Panc1 (cell line): ENCODE results near the gene FCMR. TPM values are rescaled to one million over a fixed set of nuclear protein-coding genes. Genes with fewer than 3 reads are reported as not detected.

ENCODE experiments used
- ATAC-seq: fragments of 200-7000 bp; cut with Tn5 transposase; 2 replicates; pipeline ENCODE4 v1.9.1; 2020; ENCODE audit warnings: mild to moderate bottlenecking, moderate library complexity
- BruUV-seq: library from RNA; stranded (reverse); fragments of 400-500 nt; replicated peaks from 2 replicates; lab custom pipeline; 2021; lab: Mats Ljungman, UMichigan
- CTCF ChIA-PET: fragments of 300-600 bp; sonication (Branson Sonifier 250); formaldehyde crosslinking; loops from one replicate; lab custom pipeline; 2022; ENCODE audit warnings: antibody characterized with exemption; lab: Charles Lee
- POLR2A ChIA-PET: fragments of 300-600 bp; sonication (Branson Sonifier 250); formaldehyde crosslinking; loops from one replicate; lab custom pipeline; 2022; ENCODE audit warnings: antibody characterized with exemption; lab: Charles Lee
- DNase-seq: peaks from one replicate; pipeline ENCODE4 v3.0.0-alpha.2; 2010; ENCODE audit warnings: low read depth, low spot score
- H3K27ac ChIP-seq: 2 replicates; pipeline ENCODE4 v1.5.1; 2011; ENCODE audit warnings: mild to moderate bottlenecking, low read length, inconsistent platforms
- H3K27me3 ChIP-seq: fragments of 200-500 bp; sonication (Bioruptor generic); 2 replicates; pipeline ENCODE4 v1.6.0; 2014; ENCODE audit warnings: low read length, inconsistent platforms; ENCODE audit not compliant: control insufficient read depth, insufficient read depth
- H3K36me3 ChIP-seq: fragments of 200-500 bp; sonication (Bioruptor generic); 2 replicates; pipeline ENCODE4 v1.5.1; 2014; ENCODE audit warnings: inconsistent platforms, mild to moderate bottlenecking, low read length, moderate library complexity; ENCODE audit not compliant: control insufficient read depth, insufficient read depth
- H3K4me1 ChIP-seq: 2 replicates; pipeline ENCODE4 v1.5.1; 2011; ENCODE audit warnings: inconsistent platforms, mild to moderate bottlenecking, low read length, moderate library complexity; ENCODE audit not compliant: control insufficient read depth, insufficient read depth
- H3K4me3 ChIP-seq, 2 experiments: 2 replicates each; pipeline ENCODE4 v1.5.1; 2011 to 2012; ENCODE audit warnings: low read depth in 2 of 2, low read length in 2 of 2, mild to moderate bottlenecking in 2 of 2, inconsistent platforms in 1 of 2, moderate library complexity in 1 of 2
- H3K9me3 ChIP-seq: fragments of 200-500 bp; sonication (Bioruptor generic); 2 replicates; pipeline ENCODE4 v1.5.1; 2014; ENCODE audit warnings: low read depth, mild to moderate bottlenecking, inconsistent platforms, low read length, moderate library complexity; ENCODE audit not compliant: control insufficient read depth, insufficient read depth
- POLR2AphosphoS5 ChIP-seq: IDR thresholded peaks from 2 replicates; pipeline ENCODE4 v1.6.1; 2012; ENCODE audit warnings: mild to moderate bottlenecking, low read depth, low read length, moderate library complexity
- SIN3A ChIP-seq: IDR thresholded peaks from 2 replicates; pipeline ENCODE4 v1.6.1; 2012; ENCODE audit warnings: low read depth, mild to moderate bottlenecking, low read length, moderate library complexity, borderline replicate concordance; ENCODE audit not compliant: insufficient read depth
- TCF7L2 ChIP-seq: IDR thresholded peaks from 2 replicates; pipeline ENCODE4 v1.6.1; 2011; ENCODE audit warnings: mild to moderate bottlenecking, low read depth, low read length, inconsistent platforms
- in situ Hi-C: cut with HindIII; loops from 2 replicates; pipeline ENCODE4 v1.10.0; 2016; ENCODE audit warnings: low sequenced_read_pairs, low pct_unique_long_range_greater_than_20kb
- intact Hi-C: fragments of 100-400 bp; cut with micrococcal nuclease; formaldehyde crosslinking; loops from one replicate; pipeline ENCODE4 v1.10.0; 2022; ENCODE audit not compliant: unreplicated experiment
- total RNA-seq: library from RNA; stranded (reverse); gene quantifications from one replicate; pipeline ENCODE4 v1.2.1, GENCODE V29; 2021; ENCODE audit not compliant: unreplicated experiment
- TF ChIP-seq, protein P1 (sequence below), 2 experiments: IDR thresholded peaks; 2 replicates each; pipeline ENCODE4 v1.6.1; 2011 to 2012; ENCODE audit warnings: low read depth in 2 of 2, control low read depth in 1 of 2, low read length in 1 of 2, mild to moderate bottlenecking in 1 of 2, moderate library complexity in 1 of 2; ENCODE audit not compliant: insufficient read depth in 1 of 2
- TF ChIP-seq, protein P2 (sequence below): fragments of 450-650 bp; IDR thresholded peaks from 2 replicates; pipeline ENCODE4 v1.5.1; 2017; ENCODE audit warnings: mild to moderate bottlenecking

The FCMR gene
- total RNA-seq, 1 experiment from 2014 or later = 0.41 TPM

DNA sequence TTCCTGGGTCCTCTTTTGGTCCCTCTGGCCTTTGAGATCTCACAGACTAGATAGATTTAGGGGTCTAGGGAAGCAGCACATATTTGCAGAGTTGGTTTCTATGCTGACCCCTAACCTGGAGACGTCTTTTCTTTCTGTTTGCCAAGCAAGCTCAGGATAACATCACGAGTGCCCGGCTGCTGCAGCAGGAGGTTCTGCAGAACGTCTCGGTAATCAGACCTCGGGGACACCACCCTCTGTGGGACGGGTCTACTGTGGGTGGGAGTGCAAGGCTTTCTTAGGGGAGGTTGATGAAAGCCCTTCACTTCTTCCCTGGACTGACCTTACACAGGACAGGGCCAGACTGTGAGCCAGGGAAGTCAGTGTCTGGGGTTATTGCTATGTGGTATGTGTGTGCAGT, 21.6 kb downstream of the FCMR start:
- no peaks in the 10 kb centered on the region; the same call in 1 of the 2 replicates for H3K27me3 ChIP-seq
- no peaks in the 10 kb centered on the region for H3K9me3 ChIP-seq
- POLR2A ChIA-PET = no interaction called here
- ATAC-seq (no peak), DNase-seq (no peak)
- in situ Hi-C loops = no loop called here
- no peak for TF ChIP-seq SIN3A
- TF ChIP-seq TCF7L2 = no peak
- TF ChIP-seq POLR2AphosphoS5 = no peak
- no peaks in the 10 kb centered on the region for H3K36me3 ChIP-seq
- intact Hi-C loops = no loop called here
- H3K4me1 ChIP-seq = no peaks in the 10 kb centered on the region
- no peak overlapping the region for H3K27ac ChIP-seq
- CTCF ChIA-PET = no interaction called here
- H3K4me3 ChIP-seq = no peak overlapping the region
- no TSS peak for BruUV-seq

DNA sequence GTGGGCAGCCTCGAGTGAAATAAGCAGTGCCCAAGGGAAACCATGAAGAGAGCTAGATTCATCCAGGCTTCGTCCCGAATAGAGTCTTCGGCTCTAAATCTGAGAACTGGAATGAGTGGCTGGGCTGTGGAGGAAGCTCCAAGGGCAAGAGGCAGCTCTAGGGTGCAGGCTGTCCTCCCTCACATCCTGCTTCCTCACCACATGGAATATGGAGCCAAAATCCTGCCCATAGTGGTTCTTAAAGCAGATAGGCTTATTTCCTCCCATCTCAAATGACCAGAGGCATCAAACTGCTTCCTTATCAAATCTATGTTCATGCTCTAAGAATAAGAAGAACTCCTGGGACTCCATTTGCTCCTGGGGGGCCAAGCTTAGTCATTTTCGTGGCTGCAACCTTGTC, 22.0 kb downstream of the FCMR start:
- Histone ChIP-seq H3K4me3 (no peak overlapping the region), H3K9me3 (no peaks in the 10 kb centered on the region), H3K36me3 (no peaks in the 10 kb centered on the region), H3K27ac (no peak overlapping the region), H3K27me3 (no peaks in the 10 kb centered on the region; the same call in 1 of the 2 replicates), H3K4me1 (no peaks in the 10 kb centered on the region)
- ChIA-PET POLR2A (no interaction called here), CTCF (interaction anchor here (0.6 kb wide), 1 partner anchor 165 kb away, joined by 4 read pairs; no protein-coding TSS in a partner anchor)
- no TSS peak for BruUV-seq
- DNase-seq (no peak), ATAC-seq (no peak)
- in situ Hi-C loops = no loop called here
- intact Hi-C loops = no loop called here
- TF ChIP-seq, protein P1, sequence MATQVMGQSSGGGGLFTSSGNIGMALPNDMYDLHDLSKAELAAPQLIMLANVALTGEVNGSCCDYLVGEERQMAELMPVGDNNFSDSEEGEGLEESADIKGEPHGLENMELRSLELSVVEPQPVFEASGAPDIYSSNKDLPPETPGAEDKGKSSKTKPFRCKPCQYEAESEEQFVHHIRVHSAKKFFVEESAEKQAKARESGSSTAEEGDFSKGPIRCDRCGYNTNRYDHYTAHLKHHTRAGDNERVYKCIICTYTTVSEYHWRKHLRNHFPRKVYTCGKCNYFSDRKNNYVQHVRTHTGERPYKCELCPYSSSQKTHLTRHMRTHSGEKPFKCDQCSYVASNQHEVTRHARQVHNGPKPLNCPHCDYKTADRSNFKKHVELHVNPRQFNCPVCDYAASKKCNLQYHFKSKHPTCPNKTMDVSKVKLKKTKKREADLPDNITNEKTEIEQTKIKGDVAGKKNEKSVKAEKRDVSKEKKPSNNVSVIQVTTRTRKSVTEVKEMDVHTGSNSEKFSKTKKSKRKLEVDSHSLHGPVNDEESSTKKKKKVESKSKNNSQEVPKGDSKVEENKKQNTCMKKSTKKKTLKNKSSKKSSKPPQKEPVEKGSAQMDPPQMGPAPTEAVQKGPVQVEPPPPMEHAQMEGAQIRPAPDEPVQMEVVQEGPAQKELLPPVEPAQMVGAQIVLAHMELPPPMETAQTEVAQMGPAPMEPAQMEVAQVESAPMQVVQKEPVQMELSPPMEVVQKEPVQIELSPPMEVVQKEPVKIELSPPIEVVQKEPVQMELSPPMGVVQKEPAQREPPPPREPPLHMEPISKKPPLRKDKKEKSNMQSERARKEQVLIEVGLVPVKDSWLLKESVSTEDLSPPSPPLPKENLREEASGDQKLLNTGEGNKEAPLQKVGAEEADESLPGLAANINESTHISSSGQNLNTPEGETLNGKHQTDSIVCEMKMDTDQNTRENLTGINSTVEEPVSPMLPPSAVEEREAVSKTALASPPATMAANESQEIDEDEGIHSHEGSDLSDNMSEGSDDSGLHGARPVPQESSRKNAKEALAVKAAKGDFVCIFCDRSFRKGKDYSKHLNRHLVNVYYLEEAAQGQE (IDR thresholded peaks at IDR 0.05; ENCODE audit: insufficient read depth in 1 of 2, low read depth in 2 of 2, low read length in 1 of 2) = no peak
- TF ChIP-seq TCF7L2 (no peak), POLR2AphosphoS5 (no peak), SIN3A (no peak)
- TF ChIP-seq, protein P2, sequence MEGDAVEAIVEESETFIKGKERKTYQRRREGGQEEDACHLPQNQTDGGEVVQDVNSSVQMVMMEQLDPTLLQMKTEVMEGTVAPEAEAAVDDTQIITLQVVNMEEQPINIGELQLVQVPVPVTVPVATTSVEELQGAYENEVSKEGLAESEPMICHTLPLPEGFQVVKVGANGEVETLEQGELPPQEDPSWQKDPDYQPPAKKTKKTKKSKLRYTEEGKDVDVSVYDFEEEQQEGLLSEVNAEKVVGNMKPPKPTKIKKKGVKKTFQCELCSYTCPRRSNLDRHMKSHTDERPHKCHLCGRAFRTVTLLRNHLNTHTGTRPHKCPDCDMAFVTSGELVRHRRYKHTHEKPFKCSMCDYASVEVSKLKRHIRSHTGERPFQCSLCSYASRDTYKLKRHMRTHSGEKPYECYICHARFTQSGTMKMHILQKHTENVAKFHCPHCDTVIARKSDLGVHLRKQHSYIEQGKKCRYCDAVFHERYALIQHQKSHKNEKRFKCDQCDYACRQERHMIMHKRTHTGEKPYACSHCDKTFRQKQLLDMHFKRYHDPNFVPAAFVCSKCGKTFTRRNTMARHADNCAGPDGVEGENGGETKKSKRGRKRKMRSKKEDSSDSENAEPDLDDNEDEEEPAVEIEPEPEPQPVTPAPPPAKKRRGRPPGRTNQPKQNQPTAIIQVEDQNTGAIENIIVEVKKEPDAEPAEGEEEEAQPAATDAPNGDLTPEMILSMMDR = no peak

DNA sequence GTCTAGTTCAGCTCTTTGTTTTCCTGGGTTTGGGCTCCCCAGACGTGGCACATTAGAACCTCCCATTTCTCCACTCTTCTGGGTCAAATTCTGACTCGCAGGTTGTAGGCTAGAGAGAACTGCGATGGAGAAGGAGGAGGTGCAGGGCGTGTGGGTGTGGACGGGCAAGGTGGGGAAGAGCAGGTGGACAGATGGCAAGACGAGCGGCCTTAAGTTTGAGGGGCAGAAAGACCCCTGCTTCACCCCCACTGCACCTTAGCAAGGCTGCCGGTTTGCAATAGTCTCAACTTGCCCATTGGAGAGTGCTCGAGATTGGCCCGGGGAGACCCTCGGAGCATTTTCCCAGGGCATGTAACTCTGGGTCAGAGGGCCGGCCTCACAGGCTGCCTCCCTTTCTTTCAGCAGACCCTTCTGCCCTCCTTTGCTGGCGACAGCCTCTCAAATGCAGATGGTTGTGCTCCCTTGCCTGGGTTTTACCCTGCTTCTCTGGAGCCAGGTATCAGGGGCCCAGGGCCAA, 22.8 kb downstream of the FCMR start:
- DNase-seq = no peak
- H3K27ac ChIP-seq = no peak overlapping the region
- intact Hi-C loops = no loop called here
- no peaks in the 10 kb centered on the region for H3K9me3 ChIP-seq
- no TSS peak for BruUV-seq
- H3K4me1 ChIP-seq = no peaks in the 10 kb centered on the region
- ChIA-PET POLR2A (no interaction called here), CTCF (no interaction called here)
- ATAC-seq = no peak
- in situ Hi-C loops = no loop called here
- H3K4me3 ChIP-seq = no peak overlapping the region
- TF ChIP-seq POLR2AphosphoS5 (no peak), SIN3A (no peak), TCF7L2 (no peak)
- TF ChIP-seq, protein P1 (IDR thresholded peaks at IDR 0.05; ENCODE audit: insufficient read depth in 1 of 2, low read depth in 2 of 2, low read length in 1 of 2) = no peak
- TF ChIP-seq, protein P2 = no peak
- H3K36me3 ChIP-seq = no peaks in the 10 kb centered on the region
- no peaks in the 10 kb centered on the region; the same call in 1 of the 2 replicates for H3K27me3 ChIP-seq
